ENCODE measurements around the gene ARHGAP24. TPM values are rescaled to one million over a fixed set of nuclear protein-coding genes. Genes with fewer than 3 reads are reported as not detected.

The ARHGAP24 gene
- total and polyA plus RNA-seq, 2 experiments from 2014 or later: 0.21 to 0.36 TPM

DNA sequence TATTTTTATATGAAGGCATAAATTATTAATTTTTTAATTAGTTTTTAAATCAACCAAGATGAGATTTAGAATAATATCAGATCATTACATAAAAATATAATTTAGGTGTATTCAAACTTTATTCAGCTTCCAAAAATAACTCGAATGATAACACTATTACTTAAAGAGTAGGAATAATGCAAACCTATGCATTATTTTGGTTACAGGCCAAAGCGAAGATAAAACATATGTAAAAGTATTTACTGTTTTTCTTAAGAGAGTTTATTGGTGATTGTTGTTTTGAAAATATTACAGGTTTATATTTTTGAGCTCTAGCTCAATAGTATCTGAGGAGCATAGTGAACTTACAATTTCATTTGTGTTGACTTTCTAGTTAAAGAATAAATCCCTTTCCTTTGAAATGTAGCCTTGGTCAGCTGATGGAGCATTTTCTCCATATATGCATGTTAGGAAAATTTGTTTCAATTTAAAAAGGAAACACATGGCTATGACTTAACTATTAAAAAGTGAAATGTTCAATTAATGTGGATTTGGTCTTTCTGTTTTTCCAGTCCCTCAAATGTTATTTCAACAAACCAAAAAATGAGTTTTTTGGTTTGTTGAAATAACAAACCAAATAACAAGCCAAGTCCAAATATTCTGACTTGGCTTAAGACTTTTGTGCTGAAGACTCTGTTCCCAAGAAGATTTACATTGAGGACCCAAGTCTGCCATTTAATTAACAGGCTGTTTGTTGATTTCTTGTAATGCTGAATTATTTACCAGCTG lies 346.9 kb downstream of the ARHGAP24 start (continued):
- TF ChIP-seq, protein P1, sequence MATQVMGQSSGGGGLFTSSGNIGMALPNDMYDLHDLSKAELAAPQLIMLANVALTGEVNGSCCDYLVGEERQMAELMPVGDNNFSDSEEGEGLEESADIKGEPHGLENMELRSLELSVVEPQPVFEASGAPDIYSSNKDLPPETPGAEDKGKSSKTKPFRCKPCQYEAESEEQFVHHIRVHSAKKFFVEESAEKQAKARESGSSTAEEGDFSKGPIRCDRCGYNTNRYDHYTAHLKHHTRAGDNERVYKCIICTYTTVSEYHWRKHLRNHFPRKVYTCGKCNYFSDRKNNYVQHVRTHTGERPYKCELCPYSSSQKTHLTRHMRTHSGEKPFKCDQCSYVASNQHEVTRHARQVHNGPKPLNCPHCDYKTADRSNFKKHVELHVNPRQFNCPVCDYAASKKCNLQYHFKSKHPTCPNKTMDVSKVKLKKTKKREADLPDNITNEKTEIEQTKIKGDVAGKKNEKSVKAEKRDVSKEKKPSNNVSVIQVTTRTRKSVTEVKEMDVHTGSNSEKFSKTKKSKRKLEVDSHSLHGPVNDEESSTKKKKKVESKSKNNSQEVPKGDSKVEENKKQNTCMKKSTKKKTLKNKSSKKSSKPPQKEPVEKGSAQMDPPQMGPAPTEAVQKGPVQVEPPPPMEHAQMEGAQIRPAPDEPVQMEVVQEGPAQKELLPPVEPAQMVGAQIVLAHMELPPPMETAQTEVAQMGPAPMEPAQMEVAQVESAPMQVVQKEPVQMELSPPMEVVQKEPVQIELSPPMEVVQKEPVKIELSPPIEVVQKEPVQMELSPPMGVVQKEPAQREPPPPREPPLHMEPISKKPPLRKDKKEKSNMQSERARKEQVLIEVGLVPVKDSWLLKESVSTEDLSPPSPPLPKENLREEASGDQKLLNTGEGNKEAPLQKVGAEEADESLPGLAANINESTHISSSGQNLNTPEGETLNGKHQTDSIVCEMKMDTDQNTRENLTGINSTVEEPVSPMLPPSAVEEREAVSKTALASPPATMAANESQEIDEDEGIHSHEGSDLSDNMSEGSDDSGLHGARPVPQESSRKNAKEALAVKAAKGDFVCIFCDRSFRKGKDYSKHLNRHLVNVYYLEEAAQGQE (IDR thresholded peaks at IDR 0.05; ENCODE audit: unreplicated experiment): no peak

DNA sequence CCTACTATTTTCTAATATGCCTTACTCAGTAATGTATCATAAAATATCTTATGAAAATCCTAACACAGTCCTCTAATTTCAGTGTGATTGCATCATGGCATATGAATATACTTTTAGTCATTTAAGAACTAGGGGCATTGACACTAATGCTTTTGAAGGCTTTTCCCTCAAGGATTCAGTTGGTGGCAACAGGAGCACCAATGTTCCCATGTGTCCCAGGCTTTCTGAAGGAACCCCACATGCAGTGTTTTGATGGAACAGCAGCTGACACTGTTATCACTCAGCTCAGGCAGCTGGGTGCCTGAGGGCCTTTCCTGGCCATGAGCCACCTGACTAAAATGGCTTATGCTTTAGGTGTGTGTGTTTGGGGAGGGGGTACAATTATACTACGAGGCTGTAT lies 348.3 kb downstream of the ARHGAP24 start:
- H3K4me1 ChIP-seq (ENCODE audit: insufficient read depth): peaks cover 56% of the 10 kb centered on the region
- H3K4me1 Mint-ChIP-seq: peaks cover 51% of the 10 kb centered on the region
- peak overlapping the region; percentile 89 for H3K27ac Mint-ChIP-seq
- peak; percentile 35 for DNase-seq (ENCODE audit: low spot score)
- no peak overlapping the region for H3K4me3 ChIP-seq
- no peaks in the 10 kb centered on the region for H3K27me3 Mint-ChIP-seq (ENCODE audit: insufficient read depth, low read depth, poor library complexity)
- H3F3A ChIP-seq (replicated peaks; ENCODE audit: low read depth): no peaks in the 10 kb centered on the region
- no peaks in the 10 kb centered on the region for H4K20me1 ChIP-seq (replicated peaks; ENCODE audit: insufficient read depth)
- peak overlapping the region; percentile 80; the same call in 1 of the 2 replicates for H2AFZ ChIP-seq
- H3K9me2 ChIP-seq (ENCODE audit: insufficient read depth): no peaks in the 10 kb centered on the region
- H3K27ac ChIP-seq (ENCODE audit: low read depth): no peak overlapping the region
- no peaks in the 10 kb centered on the region for H3K36me3 Mint-ChIP-seq (ENCODE audit: low read depth)
- peak; percentile 43 for ATAC-seq
- no peaks in the 10 kb centered on the region for H3K27me3 ChIP-seq (ENCODE audit: insufficient read depth)
- H3K4me3 Mint-ChIP-seq: peak overlapping the region; percentile 23; the same call in 1 of the 3 replicates
- H3K79me2 ChIP-seq (replicated peaks; ENCODE audit: insufficient read depth): no peaks in the 10 kb centered on the region
- peaks cover 2% of the 10 kb centered on the region; the same call in 1 of the 3 replicates for H3K9me3 Mint-ChIP-seq
- H3K36me3 ChIP-seq (ENCODE audit: insufficient read depth): no peaks in the 10 kb centered on the region
- TF ChIP-seq JUNB (IDR thresholded peaks at IDR 0.05; ENCODE audit: unreplicated experiment): no peak
- no peak for TF ChIP-seq EZH2 (IDR thresholded peaks at IDR 0.05; ENCODE audit: low read depth, unreplicated experiment)
- TF ChIP-seq, protein P2, sequence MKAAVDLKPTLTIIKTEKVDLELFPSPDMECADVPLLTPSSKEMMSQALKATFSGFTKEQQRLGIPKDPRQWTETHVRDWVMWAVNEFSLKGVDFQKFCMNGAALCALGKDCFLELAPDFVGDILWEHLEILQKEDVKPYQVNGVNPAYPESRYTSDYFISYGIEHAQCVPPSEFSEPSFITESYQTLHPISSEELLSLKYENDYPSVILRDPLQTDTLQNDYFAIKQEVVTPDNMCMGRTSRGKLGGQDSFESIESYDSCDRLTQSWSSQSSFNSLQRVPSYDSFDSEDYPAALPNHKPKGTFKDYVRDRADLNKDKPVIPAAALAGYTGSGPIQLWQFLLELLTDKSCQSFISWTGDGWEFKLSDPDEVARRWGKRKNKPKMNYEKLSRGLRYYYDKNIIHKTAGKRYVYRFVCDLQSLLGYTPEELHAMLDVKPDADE (IDR thresholded peaks at IDR 0.05): no peak
- TF ChIP-seq, protein P3, sequence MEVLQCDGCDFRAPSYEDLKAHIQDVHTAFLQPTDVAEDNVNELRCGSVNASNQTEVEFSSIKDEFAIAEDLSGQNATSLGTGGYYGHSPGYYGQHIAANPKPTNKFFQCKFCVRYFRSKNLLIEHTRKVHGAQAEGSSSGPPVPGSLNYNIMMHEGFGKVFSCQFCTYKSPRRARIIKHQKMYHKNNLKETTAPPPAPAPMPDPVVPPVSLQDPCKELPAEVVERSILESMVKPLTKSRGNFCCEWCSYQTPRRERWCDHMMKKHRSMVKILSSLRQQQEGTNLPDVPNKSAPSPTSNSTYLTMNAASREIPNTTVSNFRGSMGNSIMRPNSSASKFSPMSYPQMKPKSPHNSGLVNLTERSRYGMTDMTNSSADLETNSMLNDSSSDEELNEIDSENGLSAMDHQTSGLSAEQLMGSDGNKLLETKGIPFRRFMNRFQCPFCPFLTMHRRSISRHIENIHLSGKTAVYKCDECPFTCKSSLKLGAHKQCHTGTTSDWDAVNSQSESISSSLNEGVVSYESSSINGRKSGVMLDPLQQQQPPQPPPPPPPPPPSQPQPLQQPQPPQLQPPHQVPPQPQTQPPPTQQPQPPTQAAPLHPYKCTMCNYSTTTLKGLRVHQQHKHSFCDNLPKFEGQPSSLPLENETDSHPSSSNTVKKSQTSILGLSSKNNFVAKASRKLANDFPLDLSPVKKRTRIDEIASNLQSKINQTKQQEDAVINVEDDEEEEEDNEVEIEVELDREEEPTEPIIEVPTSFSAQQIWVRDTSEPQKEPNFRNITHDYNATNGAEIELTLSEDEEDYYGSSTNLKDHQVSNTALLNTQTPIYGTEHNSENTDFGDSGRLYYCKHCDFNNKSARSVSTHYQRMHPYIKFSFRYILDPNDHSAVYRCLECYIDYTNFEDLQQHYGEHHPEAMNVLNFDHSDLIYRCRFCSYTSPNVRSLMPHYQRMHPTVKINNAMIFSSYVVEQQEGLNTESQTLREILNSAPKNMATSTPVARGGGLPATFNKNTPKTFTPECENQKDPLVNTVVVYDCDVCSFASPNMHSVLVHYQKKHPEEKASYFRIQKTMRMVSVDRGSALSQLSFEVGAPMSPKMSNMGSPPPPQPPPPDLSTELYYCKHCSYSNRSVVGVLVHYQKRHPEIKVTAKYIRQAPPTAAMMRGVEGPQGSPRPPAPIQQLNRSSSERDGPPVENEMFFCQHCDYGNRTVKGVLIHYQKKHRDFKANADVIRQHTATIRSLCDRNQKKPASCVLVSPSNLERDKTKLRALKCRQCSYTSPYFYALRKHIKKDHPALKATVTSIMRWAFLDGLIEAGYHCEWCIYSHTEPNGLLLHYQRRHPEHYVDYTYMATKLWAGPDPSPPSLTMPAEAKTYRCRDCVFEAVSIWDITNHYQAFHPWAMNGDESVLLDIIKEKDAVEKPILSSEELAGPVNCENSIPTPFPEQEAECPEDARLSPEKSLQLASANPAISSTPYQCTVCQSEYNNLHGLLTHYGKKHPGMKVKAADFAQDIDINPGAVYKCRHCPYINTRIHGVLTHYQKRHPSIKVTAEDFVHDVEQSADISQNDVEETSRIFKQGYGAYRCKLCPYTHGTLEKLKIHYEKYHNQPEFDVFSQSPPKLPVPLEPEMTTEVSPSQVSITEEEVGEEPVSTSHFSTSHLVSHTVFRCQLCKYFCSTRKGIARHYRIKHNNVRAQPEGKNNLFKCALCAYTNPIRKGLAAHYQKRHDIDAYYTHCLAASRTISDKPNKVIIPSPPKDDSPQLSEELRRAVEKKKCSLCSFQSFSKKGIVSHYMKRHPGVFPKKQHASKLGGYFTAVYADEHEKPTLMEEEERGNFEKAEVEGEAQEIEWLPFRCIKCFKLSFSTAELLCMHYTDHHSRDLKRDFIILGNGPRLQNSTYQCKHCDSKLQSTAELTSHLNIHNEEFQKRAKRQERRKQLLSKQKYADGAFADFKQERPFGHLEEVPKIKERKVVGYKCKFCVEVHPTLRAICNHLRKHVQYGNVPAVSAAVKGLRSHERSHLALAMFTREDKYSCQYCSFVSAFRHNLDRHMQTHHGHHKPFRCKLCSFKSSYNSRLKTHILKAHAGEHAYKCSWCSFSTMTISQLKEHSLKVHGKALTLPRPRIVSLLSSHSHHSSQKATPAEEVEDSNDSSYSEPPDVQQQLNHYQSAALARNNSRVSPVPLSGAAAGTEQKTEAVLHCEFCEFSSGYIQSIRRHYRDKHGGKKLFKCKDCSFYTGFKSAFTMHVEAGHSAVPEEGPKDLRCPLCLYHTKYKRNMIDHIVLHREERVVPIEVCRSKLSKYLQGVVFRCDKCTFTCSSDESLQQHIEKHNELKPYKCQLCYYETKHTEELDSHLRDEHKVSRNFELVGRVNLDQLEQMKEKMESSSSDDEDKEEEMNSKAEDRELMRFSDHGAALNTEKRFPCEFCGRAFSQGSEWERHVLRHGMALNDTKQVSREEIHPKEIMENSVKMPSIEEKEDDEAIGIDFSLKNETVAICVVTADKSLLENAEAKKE (CRISPR knock-in tag; IDR thresholded peaks at IDR 0.05): no peak
- TF ChIP-seq NANOG (IDR thresholded peaks at IDR 0.05; ENCODE audit: borderline replicate concordance): no peak
- TF ChIP-seq POLR2AphosphoS5 (IDR thresholded peaks at IDR 0.05; ENCODE audit: low read depth): no peak
- TF ChIP-seq ZNF114 (CRISPR knock-in tag; IDR thresholded peaks at IDR 0.05): no peak
- no peak for TF ChIP-seq ZNF331 (CRISPR knock-in tag; IDR thresholded peaks at IDR 0.05; ENCODE audit: low read depth)
- no peak for TF ChIP-seq CREB1 (CRISPR knock-in tag; IDR thresholded peaks at IDR 0.05; ENCODE audit: low read depth)
- no peak for TF ChIP-seq EZH2phosphoT487 (IDR thresholded peaks at IDR 0.05; ENCODE audit: unreplicated experiment)
- no peak for TF ChIP-seq STAT1 (IDR thresholded peaks at IDR 0.05; ENCODE audit: unreplicated experiment)
- peak overlapping the region; percentile 22; the same call in 1 of the 2 replicates for H3K4me2 ChIP-seq
